ENCODE data around the gene PHLPP1. TPM values are rescaled to one million over a fixed set of nuclear protein-coding genes. Genes with fewer than 3 reads are reported as not detected.

The PHLPP1 gene
- total and polyA plus RNA-seq, 2 of the 13 experiments (the other 11 are each of a cell fraction or from before 2014, with no cell fraction given), result 9.8 to 18.5 TPM

DNA sequence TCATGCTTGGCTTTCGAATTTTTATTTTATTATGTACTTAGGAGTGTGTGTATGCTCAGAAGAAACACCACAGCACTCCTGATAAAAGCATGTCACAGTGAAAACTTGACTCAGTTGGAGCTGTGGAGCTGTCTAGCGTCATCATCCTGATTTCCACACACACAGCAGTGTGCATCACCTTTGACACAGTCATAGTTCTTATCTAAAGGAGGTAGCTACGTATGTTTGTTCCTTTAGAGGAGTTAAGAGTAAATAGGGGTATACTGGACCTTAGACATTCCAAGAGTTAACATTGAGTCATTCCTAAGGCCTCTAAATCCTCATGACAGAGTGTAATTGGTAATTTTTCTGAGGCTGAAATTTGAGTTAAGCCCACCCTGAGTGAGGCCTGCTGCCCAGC is 96.9 kb downstream of the PHLPP1 start:
- Histone ChIP-seq H3K9me3 (ENCODE audit: low read length) (no peaks in the 10 kb centered on the region), H3K27ac (ENCODE audit: extremely low read length, insufficient read depth, low read length) (no peak overlapping the region), H3K9ac (ENCODE audit: insufficient read depth, low read depth, low read length) (no peak overlapping the region), H3K4me3 (replicated peaks in 1 of 3; ENCODE audit: insufficient read depth in 1 of 3, low read depth in 2 of 3, low read length in 3 of 3) (no peak overlapping the region), H2AFZ (ENCODE audit: low read length) (no peak overlapping the region), H3K27me3 (ENCODE audit: control insufficient read depth in 1 of 2, insufficient read depth in 2 of 2, low read length in 2 of 2) (no peaks in the 10 kb centered on the region), H4K20me1 (ENCODE audit: insufficient read depth, low read length) (no peaks in the 10 kb centered on the region), H3K4me1 (ENCODE audit: insufficient read depth, low read length) (peaks cover 66% of the 10 kb centered on the region), H3K79me2 (ENCODE audit: insufficient read depth, low read length) (peaks cover 63% of the 10 kb centered on the region), H3K4me2 (ENCODE audit: low read depth, low read length) (no peak overlapping the region), H3K36me3 (replicated peaks in 1 of 2; ENCODE audit: control insufficient read depth in 1 of 2, insufficient read depth in 2 of 2, low read length in 2 of 2) (no peaks in the 10 kb centered on the region)
- ChIA-PET POLR2A (interaction anchor here (1.0 kb wide), 1 partner anchor 39 kb away, joined by 3 read pairs; no protein-coding TSS in a partner anchor), CTCF (ENCODE audit: low intra/inter-chr PET ratio, low total read pairs) (no interaction called here)
- TF ChIP-seq CREB1 (IDR thresholded peaks at IDR 0.05), result no peak
- peak; percentile 41; the same call in 1 of the 2 replicates for TF ChIP-seq CREB1 (CRISPR knock-in tag; IDR thresholded peaks at IDR 0.05)
- peak; percentile 93 for TF ChIP-seq PPARG (CRISPR knock-in tag; conservative IDR thresholded peaks at IDR 0.05)
- 0 out of 2 replicates have a peak, but pooled peaks have one; percentile 32 for TF ChIP-seq GATAD2A (CRISPR knock-in tag; IDR thresholded peaks at IDR 0.05)
- TF ChIP-seq PLRG1 (conservative IDR thresholded peaks at IDR 0.05), result no peak
- TF ChIP-seq EP300 (IDR thresholded peaks at IDR 0.05; ENCODE audit: low read depth in 2 of 2, low read length in 2 of 2), result no peak; a peak in 1 of 4 replicates
- TF ChIP-seq EP300 (CRISPR knock-in tag; IDR thresholded peaks at IDR 0.05; ENCODE audit: borderline replicate concordance), result 0 out of 2 replicates have a peak, but pooled peaks have one; percentile 12
- TF ChIP-seq ZBTB8A (CRISPR knock-in tag; IDR thresholded peaks at IDR 0.05; ENCODE audit: borderline replicate concordance, low read depth), result no peak
- TF ChIP-seq RXRB (CRISPR knock-in tag; IDR thresholded peaks at IDR 0.05; ENCODE audit: borderline replicate concordance), result peak; percentile 78
- peak; percentile 37; the same call in 1 of the 2 replicates for TF ChIP-seq FOSL2 (CRISPR knock-in tag; IDR thresholded peaks at IDR 0.05)
- intact Hi-C loops (cut with micrococcal nuclease; ENCODE audit: unreplicated experiment) (no loop called here), in situ Hi-C loops (cut with HindIII; ENCODE audit: extremely low pct_ligation_motif_present, low pct_unique_long_range_greater_than_20kb) (no loop called here)
- BruUV-seq (replicated peaks), result no TSS peak
- ATAC-seq (peak; percentile 14; the same call in 2 of the 3 replicates), FAIRE-seq (no peak), DNase-seq (ENCODE audit: low spot score) (peak; percentile 21)
- WGBS (ENCODE audit: low lambda C conversion rate), result 45% methylated on average over 3 of the region's 3 CpGs

DNA sequence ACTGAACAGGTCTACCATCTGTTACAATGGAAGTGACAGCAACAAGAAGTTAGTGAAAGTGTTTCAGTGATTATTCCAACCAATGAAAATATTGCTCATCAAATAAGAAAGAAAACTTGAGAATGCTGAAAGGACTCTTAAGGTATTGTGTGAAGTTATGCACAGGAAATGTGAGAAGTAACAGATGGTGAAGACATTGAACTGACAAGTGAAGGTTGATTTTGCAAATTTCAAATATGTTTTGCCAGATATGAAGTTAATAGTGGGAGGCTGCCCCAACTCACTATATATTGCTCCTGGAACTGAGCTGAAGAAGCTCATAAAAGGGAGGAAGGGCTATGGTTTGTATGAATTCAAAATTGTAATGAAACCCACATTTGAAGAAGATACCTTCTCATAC is 97.5 kb downstream of the PHLPP1 start:
- no peak overlapping the region for H2AFZ ChIP-seq (ENCODE audit: low read length)
- H3K4me3 ChIP-seq (replicated peaks in 1 of 3; ENCODE audit: insufficient read depth in 1 of 3, low read depth in 2 of 3, low read length in 3 of 3), result no peak overlapping the region
- H3K79me2 ChIP-seq (ENCODE audit: insufficient read depth, low read length), result peaks cover 59% of the 10 kb centered on the region
- ATAC-seq (no peak), DNase-seq (ENCODE audit: low spot score) (no peak), FAIRE-seq (no peak)
- no peaks in the 10 kb centered on the region for H4K20me1 ChIP-seq (ENCODE audit: insufficient read depth, low read length)
- BruUV-seq (replicated peaks), result no TSS peak
- H3K36me3 ChIP-seq (replicated peaks in 1 of 2; ENCODE audit: control insufficient read depth in 1 of 2, insufficient read depth in 2 of 2, low read length in 2 of 2), result no peaks in the 10 kb centered on the region
- CTCF ChIA-PET (ENCODE audit: low intra/inter-chr PET ratio, low total read pairs), result no interaction called here
- H3K9ac ChIP-seq (ENCODE audit: insufficient read depth, low read depth, low read length), result no peak overlapping the region
- H3K4me1 ChIP-seq (ENCODE audit: insufficient read depth, low read length), result peaks cover 66% of the 10 kb centered on the region
- H3K4me2 ChIP-seq (ENCODE audit: low read depth, low read length), result no peak overlapping the region
- POLR2A ChIA-PET, result interaction anchor here (1.0 kb wide), 1 partner anchor 40 kb away, joined by 3 read pairs; no protein-coding TSS in a partner anchor
- no peak overlapping the region for H3K27ac ChIP-seq (ENCODE audit: extremely low read length, insufficient read depth, low read length)
- in situ Hi-C loops (cut with HindIII; ENCODE audit: extremely low pct_ligation_motif_present, low pct_unique_long_range_greater_than_20kb), result no loop called here
- no peaks in the 10 kb centered on the region for H3K27me3 ChIP-seq (ENCODE audit: control insufficient read depth in 1 of 2, insufficient read depth in 2 of 2, low read length in 2 of 2)
- intact Hi-C loops (cut with micrococcal nuclease; ENCODE audit: unreplicated experiment), result no loop called here
- no peaks in the 10 kb centered on the region for H3K9me3 ChIP-seq (ENCODE audit: low read length)
- TF ChIP-seq ZFP36L1 (CRISPR knock-in tag; IDR thresholded peaks at IDR 0.05) (no peak), ZNF850 (CRISPR knock-in tag; conservative IDR thresholded peaks at IDR 0.05) (no peak), HMGA1 (CRISPR knock-in tag; conservative IDR thresholded peaks at IDR 0.05) (no peak), ZNF34 (CRISPR knock-in tag; IDR thresholded peaks at IDR 0.05; ENCODE audit: borderline replicate concordance) (no peak), TMF1 (CRISPR knock-in tag; IDR thresholded peaks at IDR 0.05; ENCODE audit: low read depth) (no peak)
- TF ChIP-seq, protein P1, sequence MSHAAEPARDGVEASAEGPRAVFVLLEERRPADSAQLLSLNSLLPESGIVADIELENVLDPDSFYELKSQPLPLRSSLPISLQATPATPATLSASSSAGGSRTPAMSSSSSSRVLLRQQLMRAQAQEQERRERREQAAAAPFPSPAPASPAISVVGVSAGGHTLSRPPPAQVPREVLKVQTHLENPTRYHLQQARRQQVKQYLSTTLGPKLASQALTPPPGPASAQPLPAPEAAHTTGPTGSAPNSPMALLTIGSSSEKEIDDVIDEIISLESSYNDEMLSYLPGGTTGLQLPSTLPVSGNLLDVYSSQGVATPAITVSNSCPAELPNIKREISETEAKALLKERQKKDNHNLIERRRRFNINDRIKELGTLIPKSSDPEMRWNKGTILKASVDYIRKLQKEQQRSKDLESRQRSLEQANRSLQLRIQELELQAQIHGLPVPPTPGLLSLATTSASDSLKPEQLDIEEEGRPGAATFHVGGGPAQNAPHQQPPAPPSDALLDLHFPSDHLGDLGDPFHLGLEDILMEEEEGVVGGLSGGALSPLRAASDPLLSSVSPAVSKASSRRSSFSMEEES (CRISPR knock-in tag; IDR thresholded peaks at IDR 0.05), result no peak
- TF ChIP-seq, protein P2, sequence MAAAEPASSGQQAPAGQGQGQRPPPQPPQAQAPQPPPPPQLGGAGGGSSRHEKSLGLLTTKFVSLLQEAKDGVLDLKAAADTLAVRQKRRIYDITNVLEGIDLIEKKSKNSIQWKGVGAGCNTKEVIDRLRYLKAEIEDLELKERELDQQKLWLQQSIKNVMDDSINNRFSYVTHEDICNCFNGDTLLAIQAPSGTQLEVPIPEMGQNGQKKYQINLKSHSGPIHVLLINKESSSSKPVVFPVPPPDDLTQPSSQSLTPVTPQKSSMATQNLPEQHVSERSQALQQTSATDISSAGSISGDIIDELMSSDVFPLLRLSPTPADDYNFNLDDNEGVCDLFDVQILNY (CRISPR knock-in tag; conservative IDR thresholded peaks at IDR 0.05), result no peak
